BJ (cell line): ENCODE measurements around the gene GOLGA2. TPM values are rescaled to one million over a fixed set of nuclear protein-coding genes. Genes with fewer than 3 reads are reported as not detected.
"Not testable (repeated sequence)": the region's sequence is repeated elsewhere in the genome, so short reads cannot be mapped to it uniquely, and the experiment has no call there.

Experiments used
- CTCF ChIA-PET: fragments of 350-600 bp; formaldehyde crosslinking; extraction: SDS; loops from one replicate; lab custom pipeline; 2021; ENCODE audit warnings: antibody characterized with exemption, inconsistent platforms; lab: Yijun Ruan, JAX
- POLR2A ChIA-PET: fragments of 300-600 bp; sonication (Branson Sonifier 250); formaldehyde crosslinking; extraction: SDS; loops from one replicate; lab custom pipeline; 2021; ENCODE audit warnings: antibody characterized with exemption; lab: Charles Lee
- DNase-seq: peaks from one replicate; pipeline ENCODE4 v3.0.0-alpha.2; 2011; ENCODE audit warnings: low read depth
- H3K27me3 ChIP-seq: 2 replicates; pipeline ENCODE4 v1.6.0; 2011; ENCODE audit warnings: low read length; ENCODE audit not compliant: control insufficient read depth, insufficient read depth
- H3K36me3 ChIP-seq: 2 replicates; pipeline ENCODE4 v1.5.1; 2011; ENCODE audit warnings: low read length; ENCODE audit not compliant: control insufficient read depth, insufficient read depth
- H3K4me3 ChIP-seq: 2 replicates; pipeline ENCODE4 v1.5.1; 2011; ENCODE audit warnings: low read depth, mild to moderate bottlenecking, control low read depth, low read length
- polyA plus RNA-seq: library from polyadenylated mRNA; depleted of rRNA; stranded (reverse); fragments of >200 nt; gene quantifications from 2 replicates; pipeline ENCODE4 v1.2.3, GENCODE V29; 2011
- TF ChIP-seq, protein P1 (sequence below): IDR thresholded peaks from 2 replicates; pipeline ENCODE4 v1.5.1; 2011; ENCODE audit warnings: low read depth, mild to moderate bottlenecking, control low read depth, inconsistent platforms, low read length, moderate library complexity; ENCODE audit not compliant: insufficient read depth

Gene GOLGA2
- polyA plus RNA-seq, 1 experiment = 91.1 TPM

DNA sequence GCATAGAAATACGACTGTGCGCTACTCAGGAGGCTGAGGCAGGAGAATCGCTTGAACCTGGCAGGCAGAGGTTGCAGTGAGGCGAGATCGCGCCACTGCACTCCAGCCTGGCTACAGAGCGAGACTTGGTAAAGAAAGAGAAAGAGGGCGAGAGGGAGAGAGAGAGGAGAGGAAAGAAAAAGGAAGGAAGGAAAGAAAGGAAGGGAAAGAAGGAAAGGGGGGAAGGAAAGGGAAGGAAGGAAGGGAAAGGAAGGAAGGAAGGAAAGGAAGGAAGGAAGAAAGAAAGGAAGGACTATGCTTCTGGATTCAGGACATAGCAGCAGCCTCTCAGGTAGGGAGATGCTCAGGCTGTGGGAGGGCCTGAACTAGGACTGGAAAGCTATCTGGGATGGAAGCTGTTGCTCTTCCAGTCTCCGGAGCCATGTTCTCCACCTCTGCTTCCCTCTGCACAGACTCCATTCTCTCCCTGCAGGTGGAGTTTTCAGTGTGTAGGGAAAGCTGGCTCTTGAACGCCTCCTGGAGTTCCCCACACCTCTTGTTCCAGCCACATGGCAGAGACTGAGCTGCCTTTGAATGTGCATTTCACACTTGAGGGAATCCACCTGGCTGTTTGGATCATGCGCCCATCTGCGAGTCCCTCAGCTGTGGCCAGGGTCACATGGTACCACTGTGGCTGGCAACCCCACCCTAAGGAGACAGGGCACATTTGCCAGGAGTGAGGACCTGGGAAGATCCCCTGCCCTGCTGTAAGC lies 9.4 kb upstream of the GOLGA2 start:
- TF ChIP-seq, protein P1, sequence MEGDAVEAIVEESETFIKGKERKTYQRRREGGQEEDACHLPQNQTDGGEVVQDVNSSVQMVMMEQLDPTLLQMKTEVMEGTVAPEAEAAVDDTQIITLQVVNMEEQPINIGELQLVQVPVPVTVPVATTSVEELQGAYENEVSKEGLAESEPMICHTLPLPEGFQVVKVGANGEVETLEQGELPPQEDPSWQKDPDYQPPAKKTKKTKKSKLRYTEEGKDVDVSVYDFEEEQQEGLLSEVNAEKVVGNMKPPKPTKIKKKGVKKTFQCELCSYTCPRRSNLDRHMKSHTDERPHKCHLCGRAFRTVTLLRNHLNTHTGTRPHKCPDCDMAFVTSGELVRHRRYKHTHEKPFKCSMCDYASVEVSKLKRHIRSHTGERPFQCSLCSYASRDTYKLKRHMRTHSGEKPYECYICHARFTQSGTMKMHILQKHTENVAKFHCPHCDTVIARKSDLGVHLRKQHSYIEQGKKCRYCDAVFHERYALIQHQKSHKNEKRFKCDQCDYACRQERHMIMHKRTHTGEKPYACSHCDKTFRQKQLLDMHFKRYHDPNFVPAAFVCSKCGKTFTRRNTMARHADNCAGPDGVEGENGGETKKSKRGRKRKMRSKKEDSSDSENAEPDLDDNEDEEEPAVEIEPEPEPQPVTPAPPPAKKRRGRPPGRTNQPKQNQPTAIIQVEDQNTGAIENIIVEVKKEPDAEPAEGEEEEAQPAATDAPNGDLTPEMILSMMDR = no peak
- POLR2A ChIA-PET = no interaction called here
- Histone ChIP-seq H3K36me3 (peaks cover 9% of the 10 kb centered on the region), H3K27me3 (no peaks in the 10 kb centered on the region), H3K4me3 (no peak overlapping the region)
- DNase-seq = no peak
- CTCF ChIA-PET = interaction anchor here (0.8 to 5.5 kb wide), 2 partner anchors 10 to 77 kb away, joined by 3 to 17 read pairs; no protein-coding TSS in a partner anchor

DNA sequence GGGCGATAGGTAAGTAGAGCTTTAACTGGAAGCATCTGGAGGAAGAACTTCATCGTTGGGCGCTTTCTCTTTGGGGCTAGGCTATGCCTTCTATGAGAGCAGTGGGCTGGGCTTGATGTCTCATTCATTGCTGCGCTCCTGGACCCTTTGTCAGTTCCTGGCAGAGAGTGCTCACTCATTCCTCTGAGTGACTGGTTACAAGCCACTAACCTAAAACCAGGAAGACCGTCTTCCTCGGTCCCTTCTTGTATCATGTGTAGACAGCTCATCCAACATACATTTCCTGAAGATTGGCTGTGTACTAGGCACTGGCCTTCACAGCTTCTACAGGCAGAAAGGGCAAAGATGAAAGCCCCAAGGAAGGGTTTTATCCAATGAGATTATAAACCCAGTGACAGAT lies 6.7 kb upstream of the GOLGA2 start:
- DNase-seq = no peak
- ChIA-PET POLR2A (interaction anchor here (0.7 kb wide), 1 partner anchor 154 kb away, joined by 4 read pairs; no protein-coding TSS in a partner anchor), CTCF (interaction anchor here (0.6 to 5.5 kb wide), 3 partner anchors 13 to 80 kb away, joined by 3 to 17 read pairs (median 3); no protein-coding TSS in a partner anchor)
- Histone ChIP-seq H3K27me3 (no peaks in the 10 kb centered on the region), H3K4me3 (no peak overlapping the region), H3K36me3 (peaks cover 10% of the 10 kb centered on the region)
- TF ChIP-seq, protein P1 = no peak

DNA sequence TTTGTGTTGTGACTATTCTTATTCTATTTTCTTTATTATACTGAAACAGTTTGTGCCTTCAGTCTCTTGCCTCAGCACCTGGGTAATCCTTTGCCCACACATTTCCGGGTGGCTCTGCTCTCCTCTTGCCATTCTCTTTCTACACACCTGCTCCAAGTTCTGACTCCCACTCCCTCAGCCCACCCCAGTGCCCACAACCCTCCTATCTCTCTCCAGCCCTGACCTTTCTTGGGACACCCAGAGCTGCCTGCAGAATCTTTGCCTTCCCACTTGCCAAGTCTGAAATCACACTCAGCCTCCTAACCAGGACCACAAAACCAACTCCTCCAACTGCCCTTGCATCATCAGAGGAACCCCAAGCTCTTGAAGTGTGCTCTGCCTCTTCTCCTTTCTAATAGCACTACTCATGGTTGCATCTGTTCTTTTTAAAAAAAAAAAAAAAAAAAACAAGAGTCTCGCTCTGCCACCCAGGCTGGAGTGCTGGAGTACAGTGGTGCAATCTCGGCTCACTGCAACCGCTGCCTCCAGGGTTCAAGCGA lies 4.3 kb upstream of the GOLGA2 start:
- POLR2A ChIA-PET = no interaction called here
- Histone ChIP-seq H3K4me3 (no peak overlapping the region), H3K27me3 (no peaks in the 10 kb centered on the region), H3K36me3 (peaks cover 3% of the 10 kb centered on the region)
- DNase-seq = no peak
- TF ChIP-seq, protein P1 = no peak
- CTCF ChIA-PET = interaction anchor here (1.2 kb wide), 1 partner anchor 140 kb away, joined by 4 read pairs; no protein-coding TSS in a partner anchor

DNA sequence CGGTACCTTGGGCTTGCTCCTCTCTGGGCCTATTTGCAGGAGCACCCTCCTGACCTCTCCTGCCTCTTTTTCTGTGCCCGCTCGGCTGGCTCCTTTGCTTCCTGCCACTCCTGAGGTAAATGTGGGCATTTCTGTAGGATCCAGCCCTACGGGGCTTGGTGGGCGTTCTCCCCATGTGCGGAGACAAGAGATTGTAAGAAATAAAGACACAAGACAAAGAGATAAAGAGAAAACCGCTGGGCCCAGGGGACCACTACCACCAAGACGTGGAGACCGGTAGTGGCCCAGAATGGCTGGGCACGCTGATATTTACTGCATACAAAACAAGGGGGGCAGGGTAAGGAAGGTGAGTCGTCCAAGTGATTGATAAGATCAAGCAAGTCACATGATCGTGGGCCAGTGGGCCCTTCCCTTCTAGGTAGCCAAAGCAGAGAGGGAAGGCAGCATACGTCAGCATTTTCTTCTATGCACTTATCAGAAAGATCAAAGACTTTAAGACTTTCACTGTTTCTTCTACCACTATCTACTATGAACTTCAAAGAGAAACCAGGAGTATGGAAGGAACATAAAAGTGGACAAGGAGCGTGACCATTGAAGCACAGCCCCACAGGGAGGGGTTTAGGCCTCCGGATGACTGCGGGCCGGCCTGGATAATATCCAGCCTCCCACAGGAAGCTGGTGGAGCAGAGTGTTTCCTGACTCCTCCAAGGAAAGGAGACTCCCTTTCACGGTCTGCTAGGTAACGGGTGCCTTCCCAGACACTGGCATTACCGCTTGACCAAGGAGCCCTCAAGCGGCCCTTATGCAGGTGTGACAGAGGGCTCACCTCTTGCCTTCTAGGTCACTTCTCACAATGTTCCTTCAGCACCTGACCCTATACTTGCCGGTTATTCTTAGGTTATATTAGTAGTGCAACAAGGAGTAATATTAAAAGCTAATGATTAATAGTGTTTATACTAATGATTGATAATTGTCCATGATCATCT lies 3.6 kb upstream of the GOLGA2 start:
- H3K4me3 ChIP-seq, H3K27me3 ChIP-seq, POLR2A ChIA-PET, H3K36me3 ChIP-seq, DNase-seq: not testable (repeated sequence)
- CTCF ChIA-PET = interaction anchor here (1.2 kb wide), 1 partner anchor 140 kb away, joined by 4 read pairs; no protein-coding TSS in a partner anchor

DNA sequence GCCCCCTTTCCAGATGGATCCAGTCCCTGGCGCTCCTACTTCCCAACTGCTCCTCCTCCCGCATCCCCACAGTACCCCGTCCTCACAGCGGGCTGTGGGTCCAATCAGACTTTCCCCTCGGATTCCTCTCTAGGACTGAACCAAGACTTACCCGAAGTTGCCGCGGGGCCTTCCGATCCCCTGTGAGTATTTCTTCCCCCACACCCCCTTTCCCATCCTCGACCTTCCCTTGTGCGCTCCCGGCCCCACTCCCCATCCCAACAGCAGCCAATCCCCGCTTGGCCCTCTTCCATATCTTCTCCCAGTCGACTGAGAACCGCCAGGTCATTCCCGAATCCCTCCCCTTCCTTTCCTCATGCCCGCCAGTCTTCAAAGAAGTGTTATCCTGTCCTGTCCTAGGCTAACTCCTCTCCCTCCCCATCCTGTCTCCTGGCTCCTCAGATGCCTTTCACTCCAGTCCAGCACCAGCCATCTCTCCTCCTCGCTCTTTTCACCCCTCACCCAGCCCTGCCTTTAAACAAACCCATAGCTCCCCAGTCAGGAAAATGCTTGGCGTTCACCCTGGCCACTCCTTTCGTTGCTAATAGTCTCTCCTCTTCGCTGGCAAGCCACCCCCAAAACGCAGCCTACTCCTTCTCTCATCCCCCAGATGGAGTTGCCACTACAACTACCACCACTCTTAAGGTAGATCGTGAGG lies 915 bp upstream of the GOLGA2 start:
- TF ChIP-seq, protein P1 = no peak
- POLR2A ChIA-PET = no interaction called here
- Histone ChIP-seq H3K36me3 (peaks cover 8% of the 10 kb centered on the region), H3K4me3 (peak overlapping the region; percentile 91), H3K27me3 (no peaks in the 10 kb centered on the region)
- CTCF ChIA-PET = interaction anchor here (0.9 to 1.2 kb wide), 2 partner anchors 18 to 21 kb away, joined by 3 to 5 read pairs; no protein-coding TSS in a partner anchor
- DNase-seq = no peak
